Adrenal gland (tissue), 5 donors: ENCODE measurements around the gene NSG2.

ENCODE experiments used
- CTCF ChIP-seq, 6 experiments: fragments of 450-650 bp in 4 of 6; fragments of 200-600 bp in 2 of 6; sonication (generic) in 1 of 6; IDR thresholded peaks; 1 replicate in 5 of 6; 2 replicates in 1 of 6; pipeline versions ENCODE4 v1.5.1 to v1.8.0; 2016 to 2021; ENCODE audit warnings: antibody characterized with exemption in 6 of 6, mild to moderate bottlenecking in 2 of 6, moderate library complexity in 1 of 6
- POLR2A ChIP-seq, 2 donors: fragments of 450-650 bp; IDR thresholded peaks; one replicate each; pipeline ENCODE4 v1.6.1; 2017; ENCODE audit warnings: antibody characterized with exemption in 2 of 2, mild to moderate bottlenecking in 2 of 2, moderate library complexity in 1 of 2
- donor health status: DM: no; HTN: no; CAD: no.

GRCh38 chr5:174078416-174078815, 32.9 kb downstream of the NSG2 start:
- TF ChIP-seq CTCF (IDR thresholded peaks at IDR 0.05): no peak
- no peak for TF ChIP-seq POLR2A (IDR thresholded peaks at IDR 0.05)
